Measurements from ENCODE around the gene PARN. TPM values are rescaled to one million over a fixed set of nuclear protein-coding genes. Genes with fewer than 3 reads are reported as not detected.

The PARN gene
- total RNA-seq, 1 donor from 2014 or later, result 26.5 TPM

DNA sequence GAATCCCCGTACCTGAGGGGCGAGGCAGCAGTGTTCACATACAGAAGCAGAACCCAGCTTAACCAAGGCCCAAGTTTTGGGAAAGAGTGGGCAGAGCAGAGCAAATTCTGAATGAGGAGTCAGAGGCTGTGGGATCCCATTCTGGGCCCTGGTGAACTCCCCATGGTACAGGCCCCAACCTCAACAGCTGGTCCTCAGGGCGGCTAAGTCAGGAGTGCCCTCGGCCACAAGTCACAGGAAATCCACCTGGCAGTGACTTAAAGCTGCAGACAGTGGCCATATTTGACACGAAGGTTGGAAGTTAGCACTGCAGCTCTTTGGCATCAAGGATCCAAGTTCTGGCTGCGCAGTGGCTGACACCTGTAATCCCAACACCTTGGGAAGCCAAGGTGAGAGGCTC is 237.1 kb downstream of the PARN start:
- no peaks in the 10 kb centered on the region for H3K27me3 Mint-ChIP-seq (ENCODE audit: low read depth)
- no peak for DNase-seq (ENCODE audit: low read depth, low spot score)
- no peaks in the 10 kb centered on the region for H3K9me3 Mint-ChIP-seq
- H3K36me3 Mint-ChIP-seq (ENCODE audit: low read depth), result no peaks in the 10 kb centered on the region
- H3K4me1 Mint-ChIP-seq, result no peaks in the 10 kb centered on the region
- TF ChIP-seq, protein P1, sequence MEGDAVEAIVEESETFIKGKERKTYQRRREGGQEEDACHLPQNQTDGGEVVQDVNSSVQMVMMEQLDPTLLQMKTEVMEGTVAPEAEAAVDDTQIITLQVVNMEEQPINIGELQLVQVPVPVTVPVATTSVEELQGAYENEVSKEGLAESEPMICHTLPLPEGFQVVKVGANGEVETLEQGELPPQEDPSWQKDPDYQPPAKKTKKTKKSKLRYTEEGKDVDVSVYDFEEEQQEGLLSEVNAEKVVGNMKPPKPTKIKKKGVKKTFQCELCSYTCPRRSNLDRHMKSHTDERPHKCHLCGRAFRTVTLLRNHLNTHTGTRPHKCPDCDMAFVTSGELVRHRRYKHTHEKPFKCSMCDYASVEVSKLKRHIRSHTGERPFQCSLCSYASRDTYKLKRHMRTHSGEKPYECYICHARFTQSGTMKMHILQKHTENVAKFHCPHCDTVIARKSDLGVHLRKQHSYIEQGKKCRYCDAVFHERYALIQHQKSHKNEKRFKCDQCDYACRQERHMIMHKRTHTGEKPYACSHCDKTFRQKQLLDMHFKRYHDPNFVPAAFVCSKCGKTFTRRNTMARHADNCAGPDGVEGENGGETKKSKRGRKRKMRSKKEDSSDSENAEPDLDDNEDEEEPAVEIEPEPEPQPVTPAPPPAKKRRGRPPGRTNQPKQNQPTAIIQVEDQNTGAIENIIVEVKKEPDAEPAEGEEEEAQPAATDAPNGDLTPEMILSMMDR (conservative IDR thresholded peaks at IDR 0.05), result no peak
- H3K4me3 Mint-ChIP-seq, result no peak overlapping the region
- no peak overlapping the region for H3K27ac Mint-ChIP-seq (ENCODE audit: unreplicated experiment)

GRCh38 chr16:14389359-14389758 is 240.7 kb downstream of the PARN start:
- no peak for DNase-seq (ENCODE audit: low read depth, low spot score)
- no peak overlapping the region for H3K4me3 Mint-ChIP-seq

DNA sequence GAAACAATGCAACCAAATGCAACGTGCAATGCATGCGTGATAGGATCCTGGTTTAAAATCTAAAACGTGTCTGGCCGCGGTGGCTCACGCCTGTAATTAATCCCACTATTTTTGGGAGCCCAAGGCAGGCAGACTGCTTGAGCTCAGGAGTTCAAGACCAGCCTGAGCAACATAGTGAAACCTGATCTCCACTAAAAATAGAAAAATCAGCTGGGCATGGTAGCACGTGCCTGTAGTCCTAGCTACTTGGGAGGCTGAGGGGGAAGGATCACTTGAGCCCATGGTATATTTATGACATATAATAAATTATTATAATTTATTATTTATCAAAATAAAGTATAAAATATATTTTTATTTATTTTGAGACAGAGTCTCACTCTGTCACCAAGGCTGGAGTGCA is 241.8 kb downstream of the PARN start:
- no peaks in the 10 kb centered on the region for H3K4me1 Mint-ChIP-seq
- TF ChIP-seq, protein P1 (conservative IDR thresholded peaks at IDR 0.05), result no peak
- no peaks in the 10 kb centered on the region for H3K9me3 Mint-ChIP-seq
- no peak for DNase-seq (ENCODE audit: low read depth, low spot score)
- H3K4me3 Mint-ChIP-seq, result no peak overlapping the region
- no peaks in the 10 kb centered on the region for H3K36me3 Mint-ChIP-seq (ENCODE audit: low read depth)
- no peaks in the 10 kb centered on the region for H3K27me3 Mint-ChIP-seq (ENCODE audit: low read depth)
- no peak overlapping the region for H3K27ac Mint-ChIP-seq (ENCODE audit: unreplicated experiment)

More at GRCh38 chr16:14389359-14389758, 240.7 kb downstream of the PARN start:
- TF ChIP-seq, protein P1 (conservative IDR thresholded peaks at IDR 0.05), result no peak
- Mint-ChIP-seq H3K27ac (ENCODE audit: unreplicated experiment) (no peak overlapping the region), H3K4me1 (no peaks in the 10 kb centered on the region), H3K36me3 (ENCODE audit: low read depth) (no peaks in the 10 kb centered on the region), H3K27me3 (ENCODE audit: low read depth) (no peaks in the 10 kb centered on the region), H3K9me3 (no peaks in the 10 kb centered on the region)

DNA sequence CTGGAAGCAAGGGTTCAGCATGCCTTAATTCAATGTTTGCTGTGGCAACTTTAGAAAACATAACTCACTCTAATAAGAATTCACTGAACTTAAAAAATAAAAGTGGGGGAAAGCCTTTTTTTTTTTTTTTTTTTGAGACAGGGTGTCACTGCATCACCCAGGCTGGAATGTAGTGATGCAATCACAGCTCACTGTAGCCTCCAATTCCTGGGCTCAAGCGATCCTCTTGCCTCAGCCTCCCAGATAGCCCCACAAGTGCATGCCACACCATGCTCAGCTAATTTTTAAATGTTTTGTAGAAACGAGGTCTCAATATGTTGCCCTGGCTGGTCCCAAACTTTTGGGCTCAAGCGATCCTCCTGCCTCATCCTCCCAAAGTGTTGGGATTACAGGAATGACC is 243.9 kb downstream of the PARN start:
- H3K36me3 Mint-ChIP-seq (ENCODE audit: low read depth), result no peaks in the 10 kb centered on the region
- H3K4me3 Mint-ChIP-seq, result no peak overlapping the region
- TF ChIP-seq, protein P1 (conservative IDR thresholded peaks at IDR 0.05), result no peak
- H3K9me3 Mint-ChIP-seq, result no peaks in the 10 kb centered on the region
- no peak overlapping the region for H3K27ac Mint-ChIP-seq (ENCODE audit: unreplicated experiment)
- DNase-seq (ENCODE audit: low read depth, low spot score), result no peak
- no peaks in the 10 kb centered on the region for H3K27me3 Mint-ChIP-seq (ENCODE audit: low read depth)
- no peaks in the 10 kb centered on the region for H3K4me1 Mint-ChIP-seq

Other genes starting within 250 kb of the PARN start
- 72.7 and 74.5 TPM in 2 replicates for gene BFAR, start 2.7 kb upstream of the PARN start, total RNA-seq
- gene PLA2G10, start 64.0 kb upstream of the PARN start, total RNA-seq, result not detected in 2 replicates
- 1.7 TPM in 1 of 2 replicates, not detected in the other for gene NPIPA3, start 73.2 kb upstream of the PARN start, total RNA-seq
- 10.1 and 12.9 TPM in 2 replicates for gene NPIPA2, start 112.3 kb upstream of the PARN start, total RNA-seq
- 77.1 and 84.8 TPM in 2 replicates for gene NOMO1, start 203.5 kb upstream of the PARN start, total RNA-seq

Measured in neural crest cell (in vitro differentiated cells).